Chondrocyte (in vitro differentiated cells): Measurements from ENCODE around the gene PFAS. TPM values are rescaled to one million over a fixed set of nuclear protein-coding genes. Genes with fewer than 3 reads are reported as not detected.
"Not testable (repeated sequence)": the region's sequence is repeated elsewhere in the genome, so short reads cannot be mapped to it uniquely, and the experiment has no call there.

ENCODE experiments used
- DNase-seq: peaks from one replicate; pipeline ENCODE4 v3.0.0; 2021; ENCODE audit warnings: mixed read lengths, low spot score
- H3K27ac Mint-ChIP-seq: one replicate; pipeline ENCODE4 v1.8.0; 2021; ENCODE audit warnings: mild to moderate bottlenecking, moderate library complexity, mixed read lengths; ENCODE audit not compliant: unreplicated experiment
- H3K27me3 Mint-ChIP-seq: 2 replicates; pipeline ENCODE4 v1.8.0; 2021; ENCODE audit warnings: low read depth, mixed read lengths
- H3K36me3 Mint-ChIP-seq: 2 replicates; pipeline ENCODE4 v1.8.0; 2021; ENCODE audit warnings: low read depth, mixed read lengths
- H3K4me1 Mint-ChIP-seq: 2 replicates; pipeline ENCODE4 v1.8.0; 2021; ENCODE audit warnings: low read depth, mild to moderate bottlenecking, mixed read lengths
- H3K4me3 Mint-ChIP-seq: one replicate; pipeline ENCODE4 v1.8.0; 2021; ENCODE audit warnings: mild to moderate bottlenecking, moderate library complexity, mixed read lengths; ENCODE audit not compliant: unreplicated experiment
- H3K9me3 Mint-ChIP-seq: 2 replicates; pipeline ENCODE4 v1.8.0; 2021; ENCODE audit warnings: low read depth, mixed read lengths
- total RNA-seq: library from RNA; stranded (reverse); gene quantifications from 3 replicates; pipeline ENCODE4 v1.2.1, GENCODE V29; 2021
- TF ChIP-seq, protein P1 (sequence below): fragments of 200-600 bp; sonication (generic); IDR thresholded peaks from 2 replicates; pipeline ENCODE4 v1.5.0; 2021; ENCODE audit warnings: antibody characterized with exemption, mild to moderate bottlenecking, moderate library complexity

Gene PFAS
- total RNA-seq, 1 donor from 2014 or later: 32.7 TPM

DNA sequence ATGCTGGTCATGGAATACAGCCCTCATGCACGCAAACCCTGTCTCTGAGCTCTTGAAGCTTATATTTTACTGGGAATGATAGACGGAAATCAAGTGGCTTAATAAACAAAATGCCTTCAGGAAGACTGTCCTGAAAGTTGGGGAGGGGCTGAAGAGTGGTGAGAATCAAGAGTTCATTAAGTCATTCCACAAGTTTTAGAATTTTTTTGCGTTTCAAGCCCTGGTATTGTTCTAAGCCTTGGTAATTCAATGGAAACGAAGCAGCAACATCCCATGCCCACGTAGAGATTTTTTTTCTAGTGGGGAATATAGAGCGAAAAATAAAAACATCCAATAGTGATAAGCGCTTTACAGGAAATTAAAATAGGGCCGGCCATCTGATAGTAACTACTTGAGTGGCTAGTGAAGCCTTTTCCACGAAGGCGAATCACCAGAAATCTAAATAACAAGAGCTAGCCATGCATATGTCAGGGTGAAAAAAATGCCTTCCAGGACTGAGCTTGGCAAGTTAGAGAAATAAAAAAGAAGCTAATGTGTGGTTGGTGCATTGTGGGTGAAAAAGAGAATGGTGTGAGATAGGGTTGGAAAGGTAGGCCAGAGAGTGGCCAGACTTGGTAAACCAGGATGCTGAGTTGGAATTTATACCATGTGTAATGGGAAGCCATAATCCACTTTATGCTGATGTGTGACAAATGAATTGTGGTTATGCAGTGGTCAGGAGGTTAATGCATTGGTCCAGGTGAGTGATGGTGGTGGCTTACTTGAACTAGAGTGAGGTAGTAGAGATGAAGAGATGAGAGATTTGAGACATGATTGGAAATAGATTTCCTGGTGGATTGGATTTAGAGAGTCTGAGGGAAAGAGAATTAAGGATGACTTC, 772 bp downstream of the PFAS start:
- no peak for DNase-seq
- H3K4me3 Mint-ChIP-seq: peak overlapping the region; percentile 99
- peaks cover 7% of the 10 kb centered on the region for H3K36me3 Mint-ChIP-seq

DNA sequence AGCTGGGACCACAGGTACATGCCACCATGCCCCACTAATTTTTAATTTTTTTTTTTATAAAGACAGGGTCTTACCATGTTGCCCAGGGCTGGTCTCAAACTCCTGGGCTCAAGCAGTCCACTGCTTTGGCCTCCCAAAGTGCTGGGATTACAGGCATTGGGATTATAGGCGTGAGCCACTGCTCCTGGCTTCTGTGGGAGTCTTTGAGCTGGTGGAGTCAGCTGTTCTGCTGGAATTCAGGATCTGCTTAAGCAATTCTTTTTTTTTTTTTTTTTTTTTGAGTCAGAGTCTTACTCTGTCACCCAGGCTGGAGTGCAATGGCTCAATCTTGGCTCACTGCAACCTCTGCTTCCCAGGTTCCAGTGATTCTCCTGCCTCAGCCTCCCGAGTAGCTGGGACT, 2.3 kb downstream of the PFAS start:
- H3K27me3 Mint-ChIP-seq, DNase-seq, H3K36me3 Mint-ChIP-seq, H3K9me3 Mint-ChIP-seq, H3K4me3 Mint-ChIP-seq, H3K27ac Mint-ChIP-seq: not testable (repeated sequence)
- peaks cover 25% of the 10 kb centered on the region for H3K4me1 Mint-ChIP-seq

More for the DNA sequence above, 772 bp downstream of the PFAS start:
- H3K27me3 Mint-ChIP-seq: no peaks in the 10 kb centered on the region
- peak overlapping the region; percentile 100 for H3K27ac Mint-ChIP-seq
- no peaks in the 10 kb centered on the region for H3K9me3 Mint-ChIP-seq
- TF ChIP-seq, protein P1, sequence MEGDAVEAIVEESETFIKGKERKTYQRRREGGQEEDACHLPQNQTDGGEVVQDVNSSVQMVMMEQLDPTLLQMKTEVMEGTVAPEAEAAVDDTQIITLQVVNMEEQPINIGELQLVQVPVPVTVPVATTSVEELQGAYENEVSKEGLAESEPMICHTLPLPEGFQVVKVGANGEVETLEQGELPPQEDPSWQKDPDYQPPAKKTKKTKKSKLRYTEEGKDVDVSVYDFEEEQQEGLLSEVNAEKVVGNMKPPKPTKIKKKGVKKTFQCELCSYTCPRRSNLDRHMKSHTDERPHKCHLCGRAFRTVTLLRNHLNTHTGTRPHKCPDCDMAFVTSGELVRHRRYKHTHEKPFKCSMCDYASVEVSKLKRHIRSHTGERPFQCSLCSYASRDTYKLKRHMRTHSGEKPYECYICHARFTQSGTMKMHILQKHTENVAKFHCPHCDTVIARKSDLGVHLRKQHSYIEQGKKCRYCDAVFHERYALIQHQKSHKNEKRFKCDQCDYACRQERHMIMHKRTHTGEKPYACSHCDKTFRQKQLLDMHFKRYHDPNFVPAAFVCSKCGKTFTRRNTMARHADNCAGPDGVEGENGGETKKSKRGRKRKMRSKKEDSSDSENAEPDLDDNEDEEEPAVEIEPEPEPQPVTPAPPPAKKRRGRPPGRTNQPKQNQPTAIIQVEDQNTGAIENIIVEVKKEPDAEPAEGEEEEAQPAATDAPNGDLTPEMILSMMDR: no peak
- H3K4me1 Mint-ChIP-seq: peaks cover 28% of the 10 kb centered on the region

DNA sequence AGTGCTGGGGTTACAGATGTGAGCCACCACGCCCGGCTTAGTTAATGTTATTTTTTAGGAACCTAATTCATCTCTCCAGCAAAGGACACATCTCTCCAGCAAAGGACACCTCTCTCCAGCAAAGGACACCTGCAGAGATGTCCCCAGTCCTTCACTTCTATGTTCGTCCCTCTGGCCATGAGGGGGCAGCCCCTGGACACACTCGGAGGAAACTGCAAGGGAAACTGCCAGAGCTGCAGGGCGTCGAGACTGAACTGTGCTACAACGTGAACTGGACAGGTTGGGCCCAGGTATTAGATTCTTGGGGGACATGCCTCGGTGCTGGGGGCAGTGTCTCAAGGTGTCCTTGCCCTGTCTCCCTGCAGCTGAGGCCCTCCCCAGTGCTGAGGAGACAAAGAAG, 4.7 kb downstream of the PFAS start:
- no peak overlapping the region for H3K27ac Mint-ChIP-seq

DNA sequence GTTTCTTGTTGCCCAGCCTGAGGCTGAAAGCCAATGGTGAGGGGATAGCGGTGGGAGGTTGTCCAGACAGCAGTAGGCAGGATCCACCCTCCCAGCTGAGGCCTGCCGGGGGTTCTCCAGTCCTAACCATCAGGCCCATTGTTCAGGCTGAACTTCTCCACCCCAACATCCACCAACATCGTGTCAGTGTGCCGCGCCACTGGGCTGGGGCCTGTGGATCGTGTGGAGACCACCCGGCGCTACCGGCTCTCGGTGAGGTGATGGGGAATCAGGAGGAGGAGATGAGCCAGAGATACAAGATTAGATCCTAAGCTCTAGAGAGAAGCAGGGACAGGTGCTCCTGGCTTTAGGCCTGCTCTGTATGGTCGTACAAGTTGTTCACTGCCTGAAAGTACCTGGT, 5.8 kb downstream of the PFAS start:
- Mint-ChIP-seq H3K4me1 (peaks cover 8% of the 10 kb centered on the region), H3K27ac (no peak overlapping the region)
- TF ChIP-seq, protein P1: no peak

More for the DNA sequence above, 4.7 kb downstream of the PFAS start:
- H3K4me1 Mint-ChIP-seq: peaks cover 15% of the 10 kb centered on the region
- no peak for DNase-seq
- H3K27me3 Mint-ChIP-seq: no peaks in the 10 kb centered on the region
- no peaks in the 10 kb centered on the region for H3K9me3 Mint-ChIP-seq
- H3K4me3 Mint-ChIP-seq: no peak overlapping the region
- TF ChIP-seq, protein P1: peak; percentile 61
- H3K36me3 Mint-ChIP-seq: peaks cover 10% of the 10 kb centered on the region

DNA sequence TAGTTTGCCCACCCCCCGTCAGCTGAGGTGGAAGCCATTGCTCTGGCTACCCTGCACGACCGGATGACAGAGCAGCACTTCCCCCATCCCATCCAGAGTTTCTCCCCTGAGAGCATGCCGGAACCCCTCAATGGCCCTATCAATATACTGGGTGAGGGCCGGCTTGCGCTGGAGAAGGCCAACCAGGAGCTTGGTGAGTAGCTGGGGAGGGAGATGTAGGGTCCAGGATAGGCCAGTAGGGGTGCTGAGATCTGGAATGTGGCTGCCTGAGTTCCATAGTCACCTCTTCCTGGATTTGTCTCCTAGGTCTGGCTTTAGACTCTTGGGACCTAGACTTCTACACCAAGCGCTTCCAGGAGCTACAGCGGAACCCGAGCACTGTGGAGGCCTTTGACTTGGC, 6.4 kb downstream of the PFAS start:
- Mint-ChIP-seq H3K4me1 (peaks cover 2% of the 10 kb centered on the region), H3K4me3 (no peak overlapping the region), H3K9me3 (no peaks in the 10 kb centered on the region), H3K27ac (no peak overlapping the region), H3K36me3 (peaks cover 10% of the 10 kb centered on the region), H3K27me3 (no peaks in the 10 kb centered on the region)
- no peak for DNase-seq
- TF ChIP-seq, protein P1: peak; percentile 26

More for the DNA sequence above, 5.8 kb downstream of the PFAS start:
- H3K27me3 Mint-ChIP-seq: no peaks in the 10 kb centered on the region
- DNase-seq: no peak
- H3K36me3 Mint-ChIP-seq: peaks cover 10% of the 10 kb centered on the region
- no peaks in the 10 kb centered on the region for H3K9me3 Mint-ChIP-seq
- no peak overlapping the region for H3K4me3 Mint-ChIP-seq
